ENCODE measurements around the gene MICU2.
A peak's percentile ranks its signal among the peaks of the same experiment; 100 is the strongest.
"Not testable (repeated sequence)": the region's sequence is repeated elsewhere in the genome, so short reads cannot be mapped to it uniquely, and the experiment has no call there.

MICU2 gene

DNA sequence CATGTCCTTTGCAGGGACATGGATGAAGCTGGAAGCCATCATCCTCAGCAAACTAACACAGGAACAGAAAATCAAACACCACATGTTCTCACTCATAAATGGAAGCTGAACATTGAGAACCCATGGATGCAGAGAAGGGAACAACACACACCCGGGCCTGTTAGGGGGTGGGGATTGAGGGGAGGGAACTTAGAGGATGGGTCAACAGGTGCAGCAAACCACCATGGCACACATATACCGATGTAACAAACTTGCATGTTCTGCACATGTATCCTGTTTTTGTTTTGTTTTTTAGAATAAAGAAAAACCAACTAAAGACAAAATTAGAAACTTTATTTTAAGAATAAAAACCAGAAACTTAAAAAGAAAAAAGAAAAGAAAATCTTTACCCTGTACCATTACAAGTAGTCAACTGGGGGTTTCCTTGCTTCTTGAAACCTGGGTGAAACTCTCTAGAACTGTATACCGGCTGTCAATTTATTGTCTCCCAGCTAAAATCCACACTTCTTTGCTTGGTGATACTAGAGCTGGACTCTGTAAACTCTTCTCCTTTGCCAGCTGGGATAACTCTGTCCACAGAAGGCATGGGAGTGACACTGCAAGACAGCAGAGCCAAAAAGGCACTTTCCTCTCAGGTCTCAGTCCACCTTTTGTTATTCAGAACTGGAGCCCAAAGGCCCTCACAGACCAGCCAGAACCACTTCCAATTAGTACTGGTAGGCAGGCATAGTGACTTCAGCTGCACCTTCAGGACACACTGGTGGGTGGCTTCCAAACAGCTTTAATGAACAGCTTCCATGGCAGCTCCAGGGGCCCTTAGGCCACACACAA is 9.0 kb downstream of the MICU2 start:
- no peak for DNase-seq

DNA sequence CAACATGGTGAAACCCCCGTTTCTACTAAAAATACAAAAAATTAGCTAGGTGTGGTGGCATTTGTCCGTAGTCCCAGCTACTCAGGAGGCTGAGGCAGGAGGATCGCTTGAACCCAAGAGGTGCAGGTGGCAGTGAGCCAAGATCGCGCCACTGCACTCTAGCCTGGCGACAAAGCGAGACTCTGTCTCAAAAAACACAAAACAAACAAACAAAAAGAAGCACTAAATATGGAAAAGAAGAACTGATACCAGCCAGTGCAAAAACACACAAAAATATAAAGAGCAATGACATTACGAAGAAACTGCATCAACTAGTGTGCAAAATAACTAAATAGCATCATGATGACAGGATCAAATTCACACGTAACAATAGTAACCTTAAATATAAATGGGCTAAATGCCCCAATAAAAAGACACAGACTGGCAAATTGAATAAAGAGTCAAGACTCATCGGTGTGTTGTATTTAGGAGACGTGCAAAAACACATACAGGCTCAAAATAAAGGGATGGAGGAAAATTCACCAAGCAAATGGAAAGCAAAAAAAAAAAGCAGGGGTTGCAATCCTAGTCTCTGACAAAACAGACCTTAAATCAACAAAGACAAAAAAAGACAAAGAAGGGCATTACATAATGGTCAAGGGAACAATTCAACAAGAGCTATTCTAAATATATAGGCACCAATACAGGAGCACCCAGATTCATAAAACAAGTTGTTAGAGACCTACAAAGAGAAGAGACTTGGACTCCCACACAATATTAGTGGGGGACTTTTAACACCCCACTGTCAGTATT is 13.1 kb downstream of the MICU2 start:
- not testable (repeated sequence) for DNase-seq

DNA sequence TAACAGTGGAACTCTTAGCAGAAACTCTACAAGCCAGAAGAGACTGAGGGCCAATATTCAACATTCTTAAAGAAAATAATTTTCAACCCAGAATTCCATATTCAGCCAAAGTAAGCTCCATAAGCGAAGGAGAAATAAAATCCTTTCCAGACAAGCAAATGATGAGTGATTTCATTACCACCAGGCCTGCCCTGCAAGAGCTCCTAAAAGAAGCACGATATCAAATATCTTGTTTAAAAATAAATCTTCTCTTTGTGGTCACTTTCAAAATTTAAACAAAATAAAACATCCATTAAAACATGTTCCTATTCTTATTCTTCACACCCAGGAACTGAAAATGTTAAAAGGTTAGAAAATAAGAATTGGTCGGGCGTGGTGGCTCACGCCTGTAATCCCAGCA is 13.7 kb downstream of the MICU2 start:
- no peak for DNase-seq

GRCh38 chr13:21589510-21589909 is 14.5 kb downstream of the MICU2 start:
- DNase-seq = not testable (repeated sequence)

- DNase-seq = peak; percentile 73
Observed at GRCh38 chr13:21588411-21588810, 15.6 kb downstream of the MICU2 start.

DNA sequence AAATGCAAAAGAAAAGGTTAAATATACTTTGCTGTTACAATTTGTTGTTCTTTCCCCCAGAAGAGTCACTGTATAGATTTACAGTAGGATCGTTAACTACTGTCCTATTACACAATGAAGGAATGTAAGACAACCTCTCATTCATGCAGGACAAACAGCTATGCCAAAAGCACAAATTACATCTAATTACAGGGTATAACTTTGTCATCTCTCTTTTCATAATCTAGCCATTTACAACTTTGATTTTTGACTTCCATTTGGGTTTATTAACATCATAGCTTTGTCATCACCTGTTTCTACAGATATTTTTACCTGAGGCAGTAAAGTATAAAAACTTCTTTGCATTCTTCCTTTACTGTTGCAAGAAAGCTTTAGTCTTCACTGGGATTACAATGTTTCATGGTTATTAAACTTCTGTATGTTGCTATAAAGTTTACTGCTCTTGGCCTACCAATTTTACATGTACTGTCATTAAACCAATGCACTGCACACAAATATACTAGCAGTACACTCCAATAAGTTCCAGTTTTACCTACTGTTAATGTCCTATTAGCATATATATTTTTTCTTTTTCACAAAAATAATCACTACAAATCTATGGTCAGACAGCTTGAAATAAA is 18.9 kb downstream of the MICU2 start:
- no peak for DNase-seq

- peak; percentile 66 for DNase-seq
Observed at GRCh38 chr13:21583478-21583877, 20.5 kb downstream of the MICU2 start.

- no peak for DNase-seq
Observed at GRCh38 chr13:21580736-21581135, 23.2 kb downstream of the MICU2 start.

- no peak for DNase-seq
Observed at GRCh38 chr13:21579754-21580316, 24.1 kb downstream of the MICU2 start.

GRCh38 chr13:21578748-21579147 is 25.2 kb downstream of the MICU2 start:
- no peak for DNase-seq

DNA sequence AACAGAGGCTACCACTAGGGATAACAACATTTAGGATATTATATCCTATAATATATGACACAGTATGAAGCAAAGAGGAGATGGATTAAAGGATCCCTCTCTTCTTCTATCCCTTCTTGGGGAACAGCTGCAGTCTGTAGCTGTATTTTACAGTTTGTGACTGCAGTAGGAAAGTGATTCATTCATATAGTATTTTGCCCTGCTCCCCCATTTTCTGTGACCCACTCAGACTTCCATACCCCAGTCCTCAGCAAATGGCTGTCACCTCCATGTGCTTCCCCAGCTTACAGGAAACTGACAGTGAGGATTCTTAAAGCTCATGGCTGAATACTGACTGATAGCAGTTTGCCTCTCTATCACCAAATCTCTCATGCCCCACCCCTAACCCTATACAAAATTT is 27.5 kb downstream of the MICU2 start:
- DNase-seq = peak; percentile 19

DNA sequence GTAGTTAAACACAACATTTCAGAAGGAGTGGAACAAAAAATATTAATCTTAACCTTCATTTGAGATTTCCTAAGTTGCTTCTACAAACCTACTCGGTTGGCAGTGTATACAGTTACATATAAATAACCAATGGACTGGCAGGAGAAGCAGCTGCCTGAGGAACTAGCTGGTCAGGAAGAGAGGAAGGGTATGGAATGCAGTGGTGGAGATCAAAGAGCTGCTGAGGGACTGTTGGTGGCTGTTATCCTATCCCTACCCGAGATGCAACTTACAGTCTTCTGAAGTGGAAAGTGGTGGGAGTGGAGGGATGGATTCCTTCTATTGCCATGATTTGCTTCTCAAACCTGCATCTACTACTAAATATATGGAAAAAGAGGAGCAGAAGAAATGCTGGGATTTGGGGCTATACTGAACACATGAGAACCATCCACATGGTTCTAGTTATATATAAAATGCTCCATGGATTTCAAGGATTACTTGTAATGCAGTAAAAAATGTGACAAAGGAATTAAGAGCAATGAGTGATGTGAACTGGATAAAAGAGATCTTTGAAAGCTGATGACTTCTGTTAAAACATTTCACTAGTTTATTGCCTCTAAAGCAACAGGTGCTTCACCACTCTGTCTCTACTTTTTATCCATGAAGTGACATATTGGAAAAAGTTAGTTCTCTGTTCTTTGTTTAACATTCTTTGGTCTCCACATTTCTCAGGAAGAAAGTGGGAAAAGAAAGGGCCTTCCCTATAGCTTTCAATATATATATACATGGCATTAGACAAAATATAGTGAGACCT is 29.9 kb downstream of the MICU2 start:
- DNase-seq = no peak

- no peak for DNase-seq
Observed at GRCh38 chr13:21569686-21570085, 34.3 kb downstream of the MICU2 start.

- DNase-seq = no peak
Observed at GRCh38 chr13:21568854-21569253, 35.1 kb downstream of the MICU2 start.

GRCh38 chr13:21567714-21568113 is 36.3 kb downstream of the MICU2 start:
- DNase-seq = no peak

DNA sequence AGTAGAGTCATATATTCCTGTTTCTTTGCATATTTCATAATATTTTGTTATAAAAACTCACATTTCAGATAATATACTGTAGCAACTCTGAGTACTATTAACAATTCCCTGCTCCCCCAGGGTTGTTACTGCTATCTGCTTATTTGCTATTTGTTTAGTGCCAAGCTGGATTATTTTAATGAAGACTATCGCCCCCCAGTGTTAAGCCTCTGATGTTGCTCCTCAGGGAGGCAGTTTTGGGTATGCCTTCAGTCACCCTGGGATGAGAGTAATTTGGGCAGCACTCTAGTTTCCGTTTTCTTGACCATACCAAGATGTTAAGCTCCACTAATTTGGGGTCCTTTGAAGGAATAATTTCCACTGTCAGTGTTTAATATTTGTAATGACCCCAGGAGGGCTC is 46.0 kb downstream of the MICU2 start:
- DNase-seq = peak; percentile 14

DNA sequence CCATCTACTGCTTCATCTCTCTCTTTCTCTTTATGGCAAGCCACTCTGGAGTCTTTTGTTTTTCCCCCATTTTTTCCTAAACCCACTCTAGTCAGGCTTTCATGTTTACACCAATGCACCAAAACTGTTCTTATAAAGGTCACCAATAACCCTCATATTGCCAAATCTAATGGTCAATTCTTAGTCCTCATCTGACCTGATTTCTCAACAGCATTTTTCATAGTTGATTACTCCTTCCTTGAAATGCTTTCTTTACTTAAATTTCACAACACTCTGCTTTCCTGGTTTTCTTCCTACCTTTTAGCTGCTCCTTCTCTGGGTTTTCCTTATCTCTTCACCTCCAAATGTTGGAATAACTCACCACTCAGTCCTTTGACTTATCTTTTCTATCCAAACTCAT is 47.9 kb downstream of the MICU2 start:
- DNase-seq = no peak

- DNase-seq = not testable (repeated sequence)
Observed at GRCh38 chr13:21553261-21553660, 50.7 kb downstream of the MICU2 start.

GRCh38 chr13:21550918-21551317 is 53.1 kb downstream of the MICU2 start:
- DNase-seq = no peak

- no peak for DNase-seq
Observed at GRCh38 chr13:21549633-21550032, 54.3 kb downstream of the MICU2 start.

DNA sequence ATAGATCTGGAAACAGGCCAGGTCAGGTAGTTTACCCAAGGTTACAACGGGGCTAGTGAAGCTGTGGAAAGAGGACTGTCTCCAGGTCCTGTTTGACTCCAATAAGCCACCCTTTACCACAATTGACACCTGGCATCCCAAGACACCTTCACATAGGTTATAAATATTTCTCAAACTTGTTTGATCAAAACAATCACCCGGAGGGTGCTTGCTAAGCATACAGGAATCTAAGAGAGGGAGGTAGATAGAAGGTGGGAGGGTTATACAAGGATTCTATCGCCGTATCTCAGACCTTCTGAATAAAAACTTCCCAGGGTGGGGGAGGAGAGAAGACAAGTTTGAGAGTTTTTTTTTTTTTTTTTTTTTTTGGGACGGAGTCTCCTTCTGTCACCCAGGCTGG is 55.4 kb downstream of the MICU2 start:
- DNase-seq = no peak

DNA sequence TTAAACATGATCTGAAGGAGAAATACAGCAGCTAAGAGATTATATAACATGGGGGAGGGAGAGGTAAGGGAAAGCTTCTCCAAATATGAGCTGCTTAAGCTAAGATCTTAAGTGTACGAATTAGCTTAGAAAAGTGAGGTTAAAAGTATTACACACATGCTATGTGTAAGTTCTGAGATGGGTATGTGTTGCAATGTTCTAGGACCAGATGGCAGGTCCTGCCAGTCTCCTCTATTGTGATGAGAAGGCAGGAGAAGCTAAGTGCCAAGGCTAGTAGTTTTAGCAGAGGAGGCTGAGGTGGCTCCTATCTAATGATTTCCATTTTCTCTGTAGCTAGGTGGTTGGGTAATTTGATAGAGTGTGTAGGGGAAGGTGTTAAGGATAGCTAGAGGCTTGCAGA is 57.6 kb downstream of the MICU2 start:
- DNase-seq = no peak
